Mucosa of descending colon (tissue), 3 donors: ENCODE measurements around the gene HASPIN. TPM values are rescaled to one million over a fixed set of nuclear protein-coding genes. Genes with fewer than 3 reads are reported as not detected.

Experiments
- ATAC-seq: fragments of 200-7000 bp; cut with Tn5 transposase; one replicate; pipeline ENCODE4 v1.9.1; 2020; ENCODE audit warnings: mild to moderate bottlenecking, moderate library complexity
- DNase-seq, 3 donors: peaks; one replicate each; pipeline ENCODE4 v3.0.0-alpha.2; 2020
- H3K36me3 ChIP-seq: fragments of 200-600 bp; one replicate; pipeline ENCODE4 v1.8.0; 2021; ENCODE audit warnings: low read depth, mild to moderate bottlenecking
- H3K4me1 ChIP-seq: fragments of 200-600 bp; one replicate; pipeline ENCODE4 v1.8.0; 2021; ENCODE audit warnings: low read depth, mild to moderate bottlenecking
- H3K4me3 ChIP-seq: fragments of 200-600 bp; one replicate; pipeline ENCODE4 v1.8.0; 2021; ENCODE audit warnings: mild to moderate bottlenecking
- H3K9me3 ChIP-seq: fragments of 200-600 bp; one replicate; pipeline ENCODE4 v1.8.0; 2021; ENCODE audit warnings: mild to moderate bottlenecking
- CTCF ChIP-seq: fragments of 200-600 bp; IDR thresholded peaks from one replicate; pipeline ENCODE4 v1.8.0; 2022; ENCODE audit warnings: antibody characterized with exemption, mild to moderate bottlenecking
- intact Hi-C, 2 donors: fragments of 100-400 bp; cut with DNase I in 1 of 2; cut with micrococcal nuclease in 1 of 2; formaldehyde crosslinking; loops; one replicate each; pipeline versions ENCODE4 v1.11.0 to v1.11.1; 2022; cut with DNase I, micrococcal nuclease
- total RNA-seq, 3 donors: library from RNA; stranded (reverse); fragmentation: NEBNext Ultra II Directional in 2 of 3; extraction: Animal tissue kit (Norgen Biotek cat#: 25700) in 2 of 3; gene quantifications; one replicate each; pipeline versions ENCODE4 v1.2.1 to v1.2.4, GENCODE V29; 2021 to 2023
- donor health status: DM: no; HTN: no; CAD: no; lungs with moderate emphysema.
- donor health status: DM: no; HTN: no; CAD: no.
- donor health status: DM: no; HTN: yes; CAD: no.

Gene HASPIN
- total RNA-seq, 3 donors from 2014 or later = 0.70 to 3.6 (median 1.1) TPM

GRCh38 chr17:3762922-3763776 lies 39.4 kb downstream of the HASPIN start:
- H3K9me3 ChIP-seq = no peaks in the 10 kb centered on the region
- intact Hi-C loops = no loop called here
- TF ChIP-seq CTCF = no peak
- DNase-seq = no peak
- no peaks in the 10 kb centered on the region for H3K36me3 ChIP-seq
- ATAC-seq = peak; percentile 24
- H3K4me3 ChIP-seq = no peak overlapping the region
- no peaks in the 10 kb centered on the region for H3K4me1 ChIP-seq

- Histone ChIP-seq H3K9me3 (no peaks in the 10 kb centered on the region), H3K4me3 (no peak overlapping the region), H3K4me1 (no peaks in the 10 kb centered on the region), H3K36me3 (no peaks in the 10 kb centered on the region)
- DNase-seq = peak in 1 of 3 donors; percentile 22
- intact Hi-C loops = no loop called here
- no peak for TF ChIP-seq CTCF
- ATAC-seq = no peak
These were observed 40.1 kb downstream of the HASPIN start for GRCh38 chr17:3763777-3764170.

GRCh38 chr17:3765981-3766380 lies 42.3 kb downstream of the HASPIN start:
- Histone ChIP-seq H3K9me3 (no peaks in the 10 kb centered on the region), H3K36me3 (no peaks in the 10 kb centered on the region), H3K4me1 (no peaks in the 10 kb centered on the region), H3K4me3 (no peak overlapping the region)
- ATAC-seq = no peak
- DNase-seq = no peak
- no peak for TF ChIP-seq CTCF
- intact Hi-C loops = no loop called here

- no peak for TF ChIP-seq CTCF
- ATAC-seq = no peak
These were observed 43.1 kb downstream of the HASPIN start for GRCh38 chr17:3766779-3767178.

GRCh38 chr17:3768341-3768740 lies 44.6 kb downstream of the HASPIN start:
- no peaks in the 10 kb centered on the region for H3K4me1 ChIP-seq
- intact Hi-C loops = no loop called here
- DNase-seq (no peak), ATAC-seq (no peak)
- H3K9me3 ChIP-seq = no peaks in the 10 kb centered on the region
- no peak overlapping the region for H3K4me3 ChIP-seq
- TF ChIP-seq CTCF = no peak
- no peaks in the 10 kb centered on the region for H3K36me3 ChIP-seq

More at GRCh38 chr17:3766779-3767178, 43.1 kb downstream of the HASPIN start:
- no peaks in the 10 kb centered on the region for H3K36me3 ChIP-seq
- no peaks in the 10 kb centered on the region for H3K4me1 ChIP-seq
- DNase-seq = no peak
- intact Hi-C loops = no loop called here
- H3K9me3 ChIP-seq = no peaks in the 10 kb centered on the region
- H3K4me3 ChIP-seq = no peak overlapping the region
